Thyroid gland (tissue), 4 donors: ENCODE measurements around the gene PPM1M. TPM values are rescaled to one million over a fixed set of nuclear protein-coding genes. Genes with fewer than 3 reads are reported as not detected.

Source experiments
- DNase-seq, 2 donors: peaks; one replicate each; pipeline ENCODE4 v3.0.0-alpha.2; 2019
- H3K27ac ChIP-seq, 3 donors: fragments of 200-600 bp; sonication (generic); 1 replicate in 2 of 3; 2 replicates in 1 of 3; pipeline ENCODE4 v1.5.1; 2016 to 2019; ENCODE audit warnings: mild to moderate bottlenecking in 1 of 3, moderate library complexity in 1 of 3
- H3K27me3 ChIP-seq: fragments of 200-600 bp; sonication (generic); one replicate; pipeline ENCODE4 v1.5.1; 2019
- H3K36me3 ChIP-seq, 2 donors: fragments of 200-600 bp; sonication (generic); one replicate each; pipeline ENCODE4 v1.5.1; 2016 to 2019
- H3K4me1 ChIP-seq, 2 donors: fragments of 200-600 bp; sonication (generic); one replicate each; pipeline ENCODE4 v1.5.1; 2017 to 2019
- H3K4me3 ChIP-seq, 3 donors: fragments of 200-600 bp; sonication (generic); replicated peaks in 1 of 3; 1 replicate in 2 of 3; 2 replicates in 1 of 3; pipeline ENCODE4 v1.5.1; 2016; ENCODE audit warnings: mild to moderate bottlenecking in 1 of 3
- H3K9me3 ChIP-seq: fragments of 200-600 bp; sonication (generic); one replicate; pipeline ENCODE4 v1.5.1; 2017
- POLR2A ChIP-seq, 2 donors: fragments of 450-650 bp; IDR thresholded peaks; one replicate each; pipeline ENCODE4 v1.6.1; 2017; ENCODE audit warnings: antibody characterized with exemption in 2 of 2, mild to moderate bottlenecking in 2 of 2, moderate library complexity in 1 of 2
- WGBS, 2 donors: methylation state at CpG; one replicate each; pipeline ENCODE4 v1.1.5; 2017; 5-methylcytosine and 5-hydroxymethylcytosine counted together
- intact Hi-C: fragments of 100-400 bp; cut with DNase I; formaldehyde crosslinking; loops from one replicate; pipeline ENCODE4 v1.15.1; 2023
- total RNA-seq, 4 donors: library from RNA; depleted of rRNA; stranded (reverse); fragments of >200 nt; gene quantifications; one replicate each; pipeline ENCODE4 v1.2.3, GENCODE V29; 2016
- TF ChIP-seq, protein P1 (sequence below), 6 experiments: fragments of 200-600 bp in 3 of 6; fragments of 450-650 bp in 3 of 6; sonication (generic) in 3 of 6; IDR thresholded peaks; one replicate each; pipeline ENCODE4 v1.5.1; 2016 to 2019; ENCODE audit warnings: antibody characterized with exemption in 6 of 6, mild to moderate bottlenecking in 2 of 6, inconsistent platforms in 1 of 6, moderate library complexity in 1 of 6

PPM1M gene
- total RNA-seq, 4 donors from 2014 or later = 15.8 to 22.8 (median 18.0) TPM

DNA sequence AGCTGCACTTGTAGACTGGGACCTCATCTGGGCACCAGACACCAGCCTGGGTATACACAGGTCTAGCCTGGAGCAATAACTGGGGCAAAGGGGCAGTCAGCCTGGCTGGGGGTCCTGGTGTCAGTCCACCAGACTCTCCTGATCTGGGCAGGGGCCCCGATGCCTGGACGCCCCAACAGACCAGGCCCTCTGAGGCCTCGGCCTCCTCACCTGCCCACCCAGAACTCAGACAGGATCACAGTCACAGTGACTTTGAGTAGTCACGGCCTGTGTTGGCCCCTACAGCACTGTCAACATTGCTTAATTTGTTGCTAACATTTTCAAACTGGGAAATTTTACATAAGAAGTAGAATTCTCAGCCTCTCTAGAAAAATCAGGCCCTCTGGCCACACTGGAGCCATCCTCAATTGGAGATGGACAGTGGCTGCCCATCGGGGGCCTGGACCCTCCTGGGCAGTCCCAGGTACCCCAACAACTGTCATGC, 12.4 kb upstream of the PPM1M start:
- Histone ChIP-seq H3K4me3 (no peak overlapping the region), H3K36me3 (peaks cover 31 to 33% of the 10 kb centered on the region in 2 donors), H3K27me3 (no peaks in the 10 kb centered on the region), H3K27ac (no peak overlapping the region), H3K9me3 (no peaks in the 10 kb centered on the region), H3K4me1 (peaks cover 16 to 20% of the 10 kb centered on the region in 2 donors)
- TF ChIP-seq POLR2A (IDR thresholded peaks at IDR 0.05) = no peak
- TF ChIP-seq, protein P1, sequence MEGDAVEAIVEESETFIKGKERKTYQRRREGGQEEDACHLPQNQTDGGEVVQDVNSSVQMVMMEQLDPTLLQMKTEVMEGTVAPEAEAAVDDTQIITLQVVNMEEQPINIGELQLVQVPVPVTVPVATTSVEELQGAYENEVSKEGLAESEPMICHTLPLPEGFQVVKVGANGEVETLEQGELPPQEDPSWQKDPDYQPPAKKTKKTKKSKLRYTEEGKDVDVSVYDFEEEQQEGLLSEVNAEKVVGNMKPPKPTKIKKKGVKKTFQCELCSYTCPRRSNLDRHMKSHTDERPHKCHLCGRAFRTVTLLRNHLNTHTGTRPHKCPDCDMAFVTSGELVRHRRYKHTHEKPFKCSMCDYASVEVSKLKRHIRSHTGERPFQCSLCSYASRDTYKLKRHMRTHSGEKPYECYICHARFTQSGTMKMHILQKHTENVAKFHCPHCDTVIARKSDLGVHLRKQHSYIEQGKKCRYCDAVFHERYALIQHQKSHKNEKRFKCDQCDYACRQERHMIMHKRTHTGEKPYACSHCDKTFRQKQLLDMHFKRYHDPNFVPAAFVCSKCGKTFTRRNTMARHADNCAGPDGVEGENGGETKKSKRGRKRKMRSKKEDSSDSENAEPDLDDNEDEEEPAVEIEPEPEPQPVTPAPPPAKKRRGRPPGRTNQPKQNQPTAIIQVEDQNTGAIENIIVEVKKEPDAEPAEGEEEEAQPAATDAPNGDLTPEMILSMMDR (IDR thresholded peaks at IDR 0.05) = no peak
- intact Hi-C loops = loop anchor here (5.0 to 10.0 kb wide), 2 partner anchors 109 to 172 kb away; no protein-coding TSS in a partner anchor
- 97 to 100% methylated on average over 5 of the region's 5 CpGs for WGBS, 2 donors
- DNase-seq = no peak

DNA sequence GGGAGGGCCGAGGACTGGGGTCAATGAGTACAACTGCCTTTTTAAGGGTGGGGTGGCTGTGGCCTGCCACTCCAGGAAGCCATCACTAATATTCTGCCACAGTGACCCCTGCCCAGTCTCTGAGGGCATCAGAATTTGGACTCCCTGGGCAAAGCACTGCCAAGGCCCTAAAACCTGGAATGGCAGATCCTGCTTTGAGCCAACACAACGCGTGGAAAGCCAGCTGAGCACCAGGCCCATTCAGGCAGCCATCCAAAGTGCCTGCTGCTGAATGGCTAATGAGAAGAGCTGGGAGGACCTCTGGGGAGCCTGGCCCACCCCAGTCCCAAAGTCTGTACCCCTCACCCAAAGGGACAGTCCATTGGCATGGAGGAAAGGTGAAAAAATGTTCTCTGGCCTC, 11.6 kb upstream of the PPM1M start:
- H3K27me3 ChIP-seq = no peaks in the 10 kb centered on the region
- no peak for TF ChIP-seq POLR2A (IDR thresholded peaks at IDR 0.05)
- TF ChIP-seq, protein P1 (IDR thresholded peaks at IDR 0.05) = no peak
- no peak for DNase-seq
- 82 to 90% methylated on average over 3 of the region's 3 CpGs for WGBS, 2 donors
- no peak overlapping the region for H3K4me3 ChIP-seq
- intact Hi-C loops = loop anchor here (5.0 to 10.0 kb wide), 2 partner anchors 108 to 171 kb away; no protein-coding TSS in a partner anchor
- no peaks in the 10 kb centered on the region for H3K9me3 ChIP-seq
- peaks cover 23 to 25% of the 10 kb centered on the region in 2 donors for H3K36me3 ChIP-seq
- H3K27ac ChIP-seq = no peak overlapping the region
- H3K4me1 ChIP-seq = peaks cover 20 to 23% of the 10 kb centered on the region in 2 donors

DNA sequence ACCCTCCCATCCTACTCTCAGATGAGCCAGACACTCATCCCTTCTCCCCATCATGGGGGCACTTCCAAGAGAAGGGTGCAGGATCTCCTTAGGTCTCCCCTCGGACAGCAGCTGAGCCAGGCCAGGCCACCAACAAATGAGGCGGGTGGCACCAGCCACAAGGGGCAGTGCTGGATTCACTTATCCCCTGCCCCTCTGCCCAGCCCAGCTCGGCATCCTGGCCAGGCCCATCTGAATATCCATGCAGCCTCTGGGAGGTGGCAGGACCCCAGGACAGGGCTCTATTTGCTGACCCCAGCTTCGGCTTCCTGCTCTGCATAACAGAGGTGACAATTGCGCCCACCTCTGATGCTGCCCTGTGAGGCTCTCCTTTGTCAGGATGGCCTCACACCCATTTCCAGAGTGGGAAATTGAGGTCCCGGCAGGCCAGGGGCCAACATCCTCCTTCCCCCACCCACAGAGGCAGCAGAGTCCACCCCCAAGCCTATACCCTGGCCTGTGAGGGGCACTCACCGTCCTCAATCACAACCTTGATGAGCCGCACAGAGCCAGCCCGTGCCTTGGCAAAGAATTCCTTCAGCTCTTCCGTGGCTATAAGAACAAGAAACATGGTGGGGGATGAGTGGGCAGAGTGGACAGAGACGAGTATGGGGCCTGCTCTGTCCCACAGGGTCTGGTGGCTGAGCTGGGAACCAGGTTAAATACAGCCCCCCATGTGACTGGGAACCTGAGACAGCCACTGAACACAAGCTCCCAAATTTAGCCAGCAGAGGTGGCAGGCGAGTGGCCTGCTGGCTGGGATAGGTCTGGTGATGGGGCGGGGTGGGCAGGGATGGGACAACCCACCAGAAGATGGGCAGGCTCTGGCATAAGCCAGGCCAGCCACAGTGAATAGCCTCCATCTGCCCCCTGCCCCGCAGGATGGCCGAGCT, 10.8 kb upstream of the PPM1M start:
- TF ChIP-seq POLR2A (IDR thresholded peaks at IDR 0.05) = no peak
- TF ChIP-seq, protein P1 (IDR thresholded peaks at IDR 0.05) = no peak
- Histone ChIP-seq H3K4me3 (no peak overlapping the region), H3K36me3 (peaks cover 16 to 17% of the 10 kb centered on the region in 2 donors), H3K4me1 (peaks cover 21 to 26% of the 10 kb centered on the region in 2 donors), H3K27me3 (no peaks in the 10 kb centered on the region), H3K27ac (no peak overlapping the region), H3K9me3 (no peaks in the 10 kb centered on the region)
- intact Hi-C loops = loop anchor here (5.0 to 10.0 kb wide), 4 partner anchors 43 to 170 kb away; partner anchors contain the start of gene WDR82
- no peak for DNase-seq
- WGBS, 2 donors = 84 to 92% methylated on average over 12 of the region's 15 CpGs

DNA sequence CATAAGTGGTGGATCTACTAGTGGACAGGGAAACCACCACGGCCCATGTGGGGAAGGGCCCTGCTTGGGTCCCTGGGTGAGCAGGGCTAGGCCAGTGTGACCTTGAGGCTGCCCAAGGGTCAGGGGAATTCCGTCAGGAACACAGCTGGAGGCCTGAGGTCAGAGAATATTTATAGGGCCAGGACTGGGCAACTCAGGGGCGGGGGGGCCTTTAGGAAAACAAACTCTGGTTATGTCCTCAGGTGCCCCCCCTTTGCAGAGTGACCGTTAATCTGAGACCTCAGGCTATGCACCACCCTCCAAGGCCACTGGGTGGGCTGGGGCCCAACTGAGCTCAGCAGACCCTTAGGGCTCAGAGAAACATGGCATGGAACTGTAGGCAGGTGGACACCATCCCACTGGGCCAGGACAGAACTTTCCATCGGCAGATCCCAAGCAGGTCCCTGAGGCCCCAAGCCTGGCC, 9.1 kb upstream of the PPM1M start:
- Histone ChIP-seq H3K27ac (peak overlapping the region in 2 of 3 donors; percentile 68 to 84), H3K36me3 (peaks cover 0 to under 1% of the 10 kb centered on the region in 2 donors), H3K9me3 (no peaks in the 10 kb centered on the region), H3K27me3 (no peaks in the 10 kb centered on the region), H3K4me1 (peaks cover 24 to 37% of the 10 kb centered on the region in 2 donors), H3K4me3 (no peak overlapping the region)
- no peak for DNase-seq
- 83 to 87% methylated on average over 1 to 5 of the region's 5 CpGs for WGBS, 2 donors
- intact Hi-C loops = loop anchor here (5.0 to 10.0 kb wide), 3 partner anchors 41 to 168 kb away; partner anchors contain the start of gene WDR82
- TF ChIP-seq POLR2A (IDR thresholded peaks at IDR 0.05) = no peak
- TF ChIP-seq, protein P1 (IDR thresholded peaks at IDR 0.05) = no peak
